GM12892 (cell line): ENCODE measurements around the gene LEPR.

Source experiments
- POLR2A ChIP-seq: IDR thresholded peaks from 2 replicates; pipeline ENCODE4 v1.6.1; 2011; ENCODE audit warnings: low read depth, low read length, control low read depth
- POLR2AphosphoS5 ChIP-seq: IDR thresholded peaks from 2 replicates; pipeline ENCODE4 v1.6.1; 2011; ENCODE audit warnings: low read depth, low read length, control low read depth

DNA sequence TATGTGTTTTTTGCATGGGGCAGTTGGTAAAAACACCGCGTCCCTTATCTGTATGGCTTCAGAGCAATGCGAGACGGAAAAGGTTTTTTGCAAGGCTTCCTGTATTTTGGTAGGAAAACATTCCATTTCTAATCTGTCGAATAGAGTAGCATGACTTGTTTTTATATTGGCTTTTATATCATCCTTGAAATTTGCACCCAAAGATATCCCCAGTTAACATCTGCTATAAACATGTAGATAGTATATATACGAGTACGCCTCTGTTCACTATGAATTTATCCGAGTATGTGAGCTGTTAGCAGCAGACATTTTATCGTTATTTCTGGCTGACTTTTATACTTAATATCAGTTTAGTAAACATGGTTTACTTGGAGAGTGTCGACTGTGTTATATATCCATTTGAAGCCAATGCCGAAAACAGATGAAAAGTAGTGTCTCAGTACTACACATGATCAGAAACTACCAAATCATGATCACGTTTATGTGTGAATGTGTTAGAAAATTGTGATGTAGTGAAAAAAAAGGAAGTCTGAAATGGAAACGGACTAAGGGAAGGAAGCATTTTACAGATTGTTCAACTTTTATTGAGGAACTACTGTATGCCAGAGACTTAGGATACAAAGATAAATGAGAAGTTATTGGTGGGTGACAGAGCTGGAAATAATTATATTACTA, 1.0 kb downstream of the LEPR start:
- TF ChIP-seq POLR2A, result no peak
- no peak for TF ChIP-seq POLR2AphosphoS5
